Astrocyte of the cerebellum (primary cell): ENCODE results near the gene TRAPPC14.

Experiments used
- DNase-seq: peaks from one replicate; pipeline ENCODE4 v3.0.0-alpha.2; 2011; ENCODE audit warnings: low read depth
- H3K4me3 ChIP-seq: 2 replicates; pipeline ENCODE4 v1.5.1; 2011; ENCODE audit warnings: mild to moderate bottlenecking, low read depth, low read length, moderate library complexity
- in situ Hi-C: cut with HindIII; loops from 2 replicates; pipeline ENCODE4 v1.10.0; 2017; ENCODE audit warnings: low sequenced_read_pairs
- TF ChIP-seq, protein P1 (sequence below): IDR thresholded peaks from 2 replicates; pipeline ENCODE4 v1.5.1; 2012; ENCODE audit warnings: low read length, low read depth, moderate library complexity, mild to moderate bottlenecking; ENCODE audit errors: missing control alignments

Gene TRAPPC14

DNA sequence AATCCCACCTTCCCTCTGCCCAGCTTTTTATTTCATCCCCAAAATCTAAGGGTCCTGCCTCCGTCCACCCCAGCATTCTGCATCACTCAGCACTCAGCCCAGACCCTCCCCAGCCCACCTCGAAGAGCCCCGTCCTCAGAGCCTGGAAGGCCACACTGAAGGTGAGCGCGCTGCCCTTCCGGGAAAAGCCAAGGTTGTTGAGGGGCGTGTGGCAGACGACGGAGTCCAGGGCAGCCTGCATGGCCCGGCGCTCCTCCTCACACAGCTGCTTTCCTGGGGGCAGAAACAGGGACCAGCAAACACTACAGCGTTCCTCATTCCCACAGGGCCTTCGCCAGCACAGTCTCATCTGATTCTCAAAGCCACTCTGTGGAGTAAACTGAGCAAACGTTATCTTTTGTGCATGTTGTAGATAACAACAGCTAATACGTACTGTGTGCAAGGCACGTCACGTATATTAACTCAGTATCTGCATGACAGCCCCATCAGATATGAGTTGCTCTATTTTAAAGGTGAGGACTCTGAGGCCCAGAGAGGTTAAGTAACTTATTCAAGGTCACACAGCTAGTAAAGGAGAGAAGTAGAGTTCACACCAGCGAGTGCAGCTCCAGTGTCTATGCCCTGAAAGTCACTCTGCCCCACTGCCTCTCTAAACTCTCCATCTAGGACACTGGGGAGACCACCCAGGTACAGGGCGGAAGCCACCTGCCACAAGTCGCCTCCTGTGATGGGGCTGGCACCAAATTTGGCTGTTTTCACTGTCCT is 2.8 kb downstream of the TRAPPC14 start:
- in situ Hi-C loops, result no loop called here
- DNase-seq, result no peak
- no peak overlapping the region for H3K4me3 ChIP-seq
- TF ChIP-seq, protein P1, sequence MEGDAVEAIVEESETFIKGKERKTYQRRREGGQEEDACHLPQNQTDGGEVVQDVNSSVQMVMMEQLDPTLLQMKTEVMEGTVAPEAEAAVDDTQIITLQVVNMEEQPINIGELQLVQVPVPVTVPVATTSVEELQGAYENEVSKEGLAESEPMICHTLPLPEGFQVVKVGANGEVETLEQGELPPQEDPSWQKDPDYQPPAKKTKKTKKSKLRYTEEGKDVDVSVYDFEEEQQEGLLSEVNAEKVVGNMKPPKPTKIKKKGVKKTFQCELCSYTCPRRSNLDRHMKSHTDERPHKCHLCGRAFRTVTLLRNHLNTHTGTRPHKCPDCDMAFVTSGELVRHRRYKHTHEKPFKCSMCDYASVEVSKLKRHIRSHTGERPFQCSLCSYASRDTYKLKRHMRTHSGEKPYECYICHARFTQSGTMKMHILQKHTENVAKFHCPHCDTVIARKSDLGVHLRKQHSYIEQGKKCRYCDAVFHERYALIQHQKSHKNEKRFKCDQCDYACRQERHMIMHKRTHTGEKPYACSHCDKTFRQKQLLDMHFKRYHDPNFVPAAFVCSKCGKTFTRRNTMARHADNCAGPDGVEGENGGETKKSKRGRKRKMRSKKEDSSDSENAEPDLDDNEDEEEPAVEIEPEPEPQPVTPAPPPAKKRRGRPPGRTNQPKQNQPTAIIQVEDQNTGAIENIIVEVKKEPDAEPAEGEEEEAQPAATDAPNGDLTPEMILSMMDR, result no peak

- no peak overlapping the region for H3K4me3 ChIP-seq
- TF ChIP-seq, protein P1, result no peak
- no peak for DNase-seq
- in situ Hi-C loops, result no loop called here
Observed at GRCh38 chr7:100154651-100155491, 3.7 kb downstream of the TRAPPC14 start.

DNA sequence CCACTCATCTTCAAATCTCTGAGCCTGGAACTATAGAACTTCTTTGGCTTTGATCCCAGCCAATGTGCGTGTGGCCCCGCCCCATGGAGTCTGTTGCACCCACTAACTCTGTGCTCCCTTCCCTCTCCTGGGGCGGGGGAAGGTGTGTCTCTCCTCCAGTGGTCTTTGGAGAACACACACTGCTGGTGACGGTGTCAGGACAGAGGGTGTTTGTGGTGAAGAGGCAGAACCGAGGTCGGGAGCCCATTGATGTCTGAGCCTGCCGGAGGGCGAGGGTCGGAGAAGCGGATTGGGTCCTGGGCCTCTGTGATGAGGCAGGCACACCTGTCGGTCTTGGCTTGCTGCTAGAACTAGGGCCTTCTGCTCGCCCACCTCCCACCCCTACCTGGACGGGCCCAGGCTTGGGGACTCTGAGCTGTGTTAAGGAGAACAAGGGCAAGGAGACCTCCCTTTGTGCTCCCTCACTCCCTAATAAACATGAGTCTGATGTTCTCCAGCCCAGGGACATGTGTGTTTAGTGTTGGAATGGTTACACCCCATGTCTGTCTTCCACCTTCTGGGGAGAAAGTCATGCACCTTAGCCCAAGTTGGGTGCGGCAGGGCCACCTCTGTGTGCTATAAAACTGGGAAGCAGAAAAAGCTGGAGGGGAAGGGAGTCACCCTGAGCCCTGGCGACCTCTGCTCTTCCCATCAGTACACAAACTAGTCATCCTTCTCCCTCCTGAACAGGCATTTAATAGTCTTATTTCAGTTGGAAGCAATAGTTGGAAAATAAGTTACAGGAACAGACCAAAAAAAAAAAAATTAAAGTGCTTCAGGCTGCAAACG is 4.6 kb downstream of the TRAPPC14 start:
- in situ Hi-C loops, result no loop called here
- TF ChIP-seq, protein P1, result no peak
- H3K4me3 ChIP-seq, result no peak overlapping the region
- no peak for DNase-seq

- DNase-seq, result no peak
- TF ChIP-seq, protein P1, result no peak
- no peak overlapping the region for H3K4me3 ChIP-seq
- in situ Hi-C loops, result no loop called here
Observed at GRCh38 chr7:100152937-100153666, 5.4 kb downstream of the TRAPPC14 start.

DNA sequence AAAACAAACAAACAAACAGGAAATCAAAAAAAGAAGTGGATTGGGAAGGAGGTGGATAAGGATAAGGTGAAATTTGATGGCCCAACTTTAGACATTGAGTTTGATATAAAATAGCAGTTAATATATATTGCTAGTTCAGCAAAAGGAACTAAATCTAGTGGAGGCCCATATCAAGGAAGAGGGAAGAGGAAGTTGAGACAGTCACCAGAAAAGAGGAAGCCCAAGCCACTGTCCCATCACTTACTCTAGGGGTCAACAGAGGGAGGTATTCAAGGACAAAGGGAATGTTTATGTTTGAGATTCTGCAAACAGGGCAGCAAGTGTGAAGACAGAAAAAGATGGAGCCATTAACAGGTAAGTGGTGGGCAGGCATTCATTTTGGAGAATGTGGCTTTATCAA is 6.1 kb downstream of the TRAPPC14 start:
- in situ Hi-C loops, result no loop called here
- TF ChIP-seq, protein P1, result no peak
- no peak for DNase-seq
- H3K4me3 ChIP-seq, result no peak overlapping the region
